SJSA1 (cell line): ENCODE data around the gene ASXL1. TPM values are rescaled to one million over a fixed set of nuclear protein-coding genes. Genes with fewer than 3 reads are reported as not detected.
A peak's percentile ranks its signal among the peaks of the same experiment; 100 is the strongest.

Experiments
- DNase-seq, 2 experiments: peaks; one replicate each; pipeline ENCODE4 v3.0.0-alpha.2; 2015 to 2020; ENCODE audit warnings: low spot score in 2 of 2, low read depth in 1 of 2
- H3K27ac ChIP-seq: fragments of 250-450 bp; sonication (Bioruptor Pico); 2 replicates; pipeline ENCODE4 v1.5.1; 2020; ENCODE audit warnings: mild to moderate bottlenecking, moderate library complexity
- H3K27me3 ChIP-seq: fragments of 250-450 bp; sonication (Bioruptor Pico); replicated peaks from 2 replicates; pipeline ENCODE4 v1.5.1; 2020; ENCODE audit warnings: mild to moderate bottlenecking, moderate library complexity
- H3K36me3 ChIP-seq: fragments of 250-450 bp; sonication (Bioruptor Pico); 2 replicates; pipeline ENCODE4 v1.5.1; 2020; ENCODE audit warnings: mild to moderate bottlenecking
- H3K4me1 ChIP-seq: fragments of 250-450 bp; sonication (Bioruptor Pico); replicated peaks from 2 replicates; pipeline ENCODE4 v1.6.1; 2021; ENCODE audit warnings: mild to moderate bottlenecking
- H3K4me3 ChIP-seq: fragments of 250-450 bp; sonication (Bioruptor Pico); 2 replicates; pipeline ENCODE4 v1.5.1; 2020; ENCODE audit warnings: mild to moderate bottlenecking
- H3K9me3 ChIP-seq: fragments of 250-450 bp; sonication (Bioruptor Pico); replicated peaks from 2 replicates; pipeline ENCODE4 v1.5.1; 2020; ENCODE audit warnings: mild to moderate bottlenecking
- total RNA-seq: library from RNA; depleted of rRNA; stranded (reverse); fragments of >200 nt; shearing (Covaris generic); gene quantifications from 2 replicates; pipeline ENCODE4 v1.2.3, GENCODE V29; 2014

ASXL1 gene
- total RNA-seq, 1 experiment from 2014 or later, result 35.2 TPM

GRCh38 chr20:32437391-32438074 lies 79.4 kb downstream of the ASXL1 start:
- Histone ChIP-seq H3K4me1 (no peaks in the 10 kb centered on the region), H3K27me3 (no peaks in the 10 kb centered on the region), H3K27ac (no peak overlapping the region), H3K4me3 (no peak overlapping the region), H3K36me3 (peaks cover 77% of the 10 kb centered on the region), H3K9me3 (no peaks in the 10 kb centered on the region)
- DNase-seq, result peak in 1 of 2 experiments; percentile 37

- Histone ChIP-seq H3K9me3 (no peaks in the 10 kb centered on the region), H3K27me3 (no peaks in the 10 kb centered on the region), H3K27ac (no peak overlapping the region), H3K4me1 (no peaks in the 10 kb centered on the region), H3K4me3 (no peak overlapping the region), H3K36me3 (peaks cover 74% of the 10 kb centered on the region)
- no peak for DNase-seq
Measured at GRCh38 chr20:32438331-32438858, 80.3 kb downstream of the ASXL1 start.

- H3K27me3 ChIP-seq, result no peaks in the 10 kb centered on the region
- peaks cover 71% of the 10 kb centered on the region for H3K36me3 ChIP-seq
- H3K4me1 ChIP-seq, result no peaks in the 10 kb centered on the region
- H3K27ac ChIP-seq, result no peak overlapping the region
- no peaks in the 10 kb centered on the region for H3K9me3 ChIP-seq
- peak; percentile 33 to 66 for DNase-seq
- no peak overlapping the region for H3K4me3 ChIP-seq
Measured at GRCh38 chr20:32439132-32439829, 81.2 kb downstream of the ASXL1 start.

GRCh38 chr20:32440069-32440757 lies 82.1 kb downstream of the ASXL1 start:
- H3K9me3 ChIP-seq, result no peaks in the 10 kb centered on the region
- no peak overlapping the region for H3K27ac ChIP-seq
- peaks cover 70% of the 10 kb centered on the region for H3K36me3 ChIP-seq
- no peaks in the 10 kb centered on the region for H3K4me1 ChIP-seq
- H3K27me3 ChIP-seq, result no peaks in the 10 kb centered on the region
- no peak for DNase-seq
- H3K4me3 ChIP-seq, result no peak overlapping the region

GRCh38 chr20:32440758-32441078 lies 82.6 kb downstream of the ASXL1 start:
- H3K9me3 ChIP-seq, result no peaks in the 10 kb centered on the region
- H3K27ac ChIP-seq, result no peak overlapping the region
- DNase-seq, result no peak
- H3K36me3 ChIP-seq, result peaks cover 70% of the 10 kb centered on the region
- no peak overlapping the region for H3K4me3 ChIP-seq
- H3K4me1 ChIP-seq, result no peaks in the 10 kb centered on the region
- no peaks in the 10 kb centered on the region for H3K27me3 ChIP-seq

- H3K9me3 ChIP-seq, result no peaks in the 10 kb centered on the region
- no peak overlapping the region for H3K27ac ChIP-seq
- no peaks in the 10 kb centered on the region for H3K27me3 ChIP-seq
- DNase-seq, result peak in 1 of 2 experiments; percentile 26
- H3K4me1 ChIP-seq, result no peaks in the 10 kb centered on the region
- peaks cover 70% of the 10 kb centered on the region for H3K36me3 ChIP-seq
- no peak overlapping the region for H3K4me3 ChIP-seq
Measured at GRCh38 chr20:32441638-32442037, 83.5 kb downstream of the ASXL1 start.

GRCh38 chr20:32442630-32443373 lies 84.7 kb downstream of the ASXL1 start:
- Histone ChIP-seq H3K9me3 (no peaks in the 10 kb centered on the region), H3K36me3 (peaks cover 68% of the 10 kb centered on the region), H3K27me3 (no peaks in the 10 kb centered on the region), H3K4me1 (no peaks in the 10 kb centered on the region), H3K27ac (no peak overlapping the region), H3K4me3 (no peak overlapping the region)
- no peak for DNase-seq

GRCh38 chr20:32443386-32443974 lies 85.3 kb downstream of the ASXL1 start:
- Histone ChIP-seq H3K4me1 (no peaks in the 10 kb centered on the region), H3K27ac (no peak overlapping the region), H3K36me3 (peaks cover 66% of the 10 kb centered on the region), H3K27me3 (no peaks in the 10 kb centered on the region), H3K4me3 (no peak overlapping the region), H3K9me3 (no peaks in the 10 kb centered on the region)
- no peak for DNase-seq

GRCh38 chr20:32444474-32445220 lies 86.5 kb downstream of the ASXL1 start:
- Histone ChIP-seq H3K4me3 (no peak overlapping the region), H3K9me3 (no peaks in the 10 kb centered on the region), H3K27ac (no peak overlapping the region), H3K36me3 (peaks cover 66% of the 10 kb centered on the region), H3K27me3 (no peaks in the 10 kb centered on the region), H3K4me1 (no peaks in the 10 kb centered on the region)
- DNase-seq, result no peak

- Histone ChIP-seq H3K27me3 (no peaks in the 10 kb centered on the region), H3K9me3 (no peaks in the 10 kb centered on the region), H3K4me3 (no peak overlapping the region), H3K27ac (no peak overlapping the region), H3K4me1 (no peaks in the 10 kb centered on the region), H3K36me3 (peaks cover 72% of the 10 kb centered on the region)
- no peak for DNase-seq
Measured at GRCh38 chr20:32445539-32446273, 87.6 kb downstream of the ASXL1 start.

- Histone ChIP-seq H3K4me1 (no peaks in the 10 kb centered on the region), H3K9me3 (no peaks in the 10 kb centered on the region), H3K27me3 (no peaks in the 10 kb centered on the region), H3K27ac (no peak overlapping the region), H3K36me3 (peaks cover 79% of the 10 kb centered on the region), H3K4me3 (no peak overlapping the region)
- DNase-seq, result no peak
Measured at GRCh38 chr20:32446301-32447100, 88.4 kb downstream of the ASXL1 start.
